Calu3 (cell line): Measurements from ENCODE around the gene CHID1. TPM values are rescaled to one million over a fixed set of nuclear protein-coding genes. Genes with fewer than 3 reads are reported as not detected.

ENCODE experiments used
- BruUV-seq: library from RNA; stranded (reverse); fragments of 400-500 nt; replicated peaks from 2 replicates; lab custom pipeline; 2021; lab: Mats Ljungman, UMichigan
- CTCF ChIA-PET: fragments of 300-600 bp; sonication (Branson Sonifier 250); formaldehyde crosslinking; loops from one replicate; lab custom pipeline; 2022; ENCODE audit warnings: antibody characterized with exemption; lab: Charles Lee
- DNase-seq: peaks from one replicate; pipeline ENCODE4 v3.0.0; 2022
- H3K27ac Mint-ChIP-seq: one replicate; pipeline ENCODE4 v1.8.0; 2022; ENCODE audit warnings: mixed read lengths; ENCODE audit not compliant: unreplicated experiment
- H3K27me3 Mint-ChIP-seq: one replicate; pipeline ENCODE4 v1.8.0; 2022; ENCODE audit warnings: mixed read lengths; ENCODE audit not compliant: unreplicated experiment
- H3K36me3 Mint-ChIP-seq: one replicate; pipeline ENCODE4 v1.8.0; 2022; ENCODE audit warnings: mild to moderate bottlenecking, moderate library complexity, mixed read lengths; ENCODE audit not compliant: insufficient read depth, unreplicated experiment
- H3K4me1 Mint-ChIP-seq: one replicate; pipeline ENCODE4 v1.8.0; 2022; ENCODE audit warnings: mild to moderate bottlenecking, low read depth, mixed read lengths; ENCODE audit not compliant: unreplicated experiment
- H3K4me3 Mint-ChIP-seq: one replicate; pipeline ENCODE4 v1.8.0; 2022; ENCODE audit warnings: mild to moderate bottlenecking, low read depth, moderate library complexity, mixed read lengths; ENCODE audit not compliant: unreplicated experiment
- H3K9me3 Mint-ChIP-seq: one replicate; pipeline ENCODE4 v1.8.0; 2022; ENCODE audit warnings: low read depth, mixed read lengths; ENCODE audit not compliant: unreplicated experiment
- intact Hi-C: fragments of 100-400 bp; cut with micrococcal nuclease; formaldehyde crosslinking; loops from one replicate; pipeline ENCODE4 v1.10.0; 2022; ENCODE audit not compliant: unreplicated experiment
- total RNA-seq: library from RNA; stranded (reverse); gene quantifications from 2 replicates; pipeline ENCODE4 v1.2.3, GENCODE V29; 2022
- TF ChIP-seq, protein P1 (sequence below): fragments of 200-600 bp; IDR thresholded peaks from one replicate; pipeline ENCODE4 v1.8.0; 2022; ENCODE audit warnings: antibody characterized with exemption; ENCODE audit not compliant: unreplicated experiment

Gene CHID1
- total RNA-seq, 1 experiment from 2014 or later = 134 TPM

- BruUV-seq = no TSS peak
- no peak for DNase-seq
- CTCF ChIA-PET = interaction anchor here (0.6 kb wide), 1 partner anchor 41 kb away, joined by 3 read pairs; no protein-coding TSS in a partner anchor
- intact Hi-C loops = no loop called here
- TF ChIP-seq, protein P1, sequence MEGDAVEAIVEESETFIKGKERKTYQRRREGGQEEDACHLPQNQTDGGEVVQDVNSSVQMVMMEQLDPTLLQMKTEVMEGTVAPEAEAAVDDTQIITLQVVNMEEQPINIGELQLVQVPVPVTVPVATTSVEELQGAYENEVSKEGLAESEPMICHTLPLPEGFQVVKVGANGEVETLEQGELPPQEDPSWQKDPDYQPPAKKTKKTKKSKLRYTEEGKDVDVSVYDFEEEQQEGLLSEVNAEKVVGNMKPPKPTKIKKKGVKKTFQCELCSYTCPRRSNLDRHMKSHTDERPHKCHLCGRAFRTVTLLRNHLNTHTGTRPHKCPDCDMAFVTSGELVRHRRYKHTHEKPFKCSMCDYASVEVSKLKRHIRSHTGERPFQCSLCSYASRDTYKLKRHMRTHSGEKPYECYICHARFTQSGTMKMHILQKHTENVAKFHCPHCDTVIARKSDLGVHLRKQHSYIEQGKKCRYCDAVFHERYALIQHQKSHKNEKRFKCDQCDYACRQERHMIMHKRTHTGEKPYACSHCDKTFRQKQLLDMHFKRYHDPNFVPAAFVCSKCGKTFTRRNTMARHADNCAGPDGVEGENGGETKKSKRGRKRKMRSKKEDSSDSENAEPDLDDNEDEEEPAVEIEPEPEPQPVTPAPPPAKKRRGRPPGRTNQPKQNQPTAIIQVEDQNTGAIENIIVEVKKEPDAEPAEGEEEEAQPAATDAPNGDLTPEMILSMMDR = no peak
- peaks cover 41% of the 10 kb centered on the region for H3K36me3 Mint-ChIP-seq
- H3K4me1 Mint-ChIP-seq = peaks cover 36% of the 10 kb centered on the region
- no peaks in the 10 kb centered on the region for H3K9me3 Mint-ChIP-seq
- no peak overlapping the region for H3K27ac Mint-ChIP-seq
- H3K4me3 Mint-ChIP-seq = no peak overlapping the region
- H3K27me3 Mint-ChIP-seq = no peaks in the 10 kb centered on the region
These were observed 46.8 kb upstream of the CHID1 start for GRCh38 chr11:957212-957920.

- peaks cover 27% of the 10 kb centered on the region for H3K36me3 Mint-ChIP-seq
- no peaks in the 10 kb centered on the region for H3K9me3 Mint-ChIP-seq
- peak overlapping the region; percentile 56 for H3K4me3 Mint-ChIP-seq
- H3K4me1 Mint-ChIP-seq = peaks cover 36% of the 10 kb centered on the region
- intact Hi-C loops = no loop called here
- BruUV-seq = no TSS peak
- TF ChIP-seq, protein P1 = no peak
- CTCF ChIA-PET = interaction anchor here (0.6 to 0.8 kb wide), 2 partner anchors 22 to 420 kb away, joined by 3 read pairs; no protein-coding TSS in a partner anchor
- H3K27me3 Mint-ChIP-seq = no peaks in the 10 kb centered on the region
- DNase-seq = peak; percentile 59
- peak overlapping the region; percentile 58 for H3K27ac Mint-ChIP-seq
These were observed 44.8 kb upstream of the CHID1 start for GRCh38 chr11:955154-956063.

- no TSS peak for BruUV-seq
These were observed 44.0 kb upstream of the CHID1 start for GRCh38 chr11:954392-955153.

More at GRCh38 chr11:954392-955153, 44.0 kb upstream of the CHID1 start:
- intact Hi-C loops = no loop called here
- TF ChIP-seq, protein P1 = no peak
- peaks cover 36% of the 10 kb centered on the region for H3K4me1 Mint-ChIP-seq
- no peak for DNase-seq
- H3K36me3 Mint-ChIP-seq = peaks cover 32% of the 10 kb centered on the region
- peak overlapping the region; percentile 56 for H3K4me3 Mint-ChIP-seq
- H3K27me3 Mint-ChIP-seq = no peaks in the 10 kb centered on the region
- CTCF ChIA-PET = interaction anchor here (0.8 kb wide), 1 partner anchor 21 kb away, joined by 3 read pairs; no protein-coding TSS in a partner anchor
- H3K27ac Mint-ChIP-seq = peak overlapping the region; percentile 0
- no peaks in the 10 kb centered on the region for H3K9me3 Mint-ChIP-seq
